ENCODE data around the gene MGAT1. TPM values are rescaled to one million over a fixed set of nuclear protein-coding genes. Genes with fewer than 3 reads are reported as not detected.
A peak's percentile ranks its signal among the peaks of the same experiment; 100 is the strongest.

Gene MGAT1
- total RNA-seq, 3 donors from 2014 or later: 89.8 to 117 (median 104) TPM

DNA sequence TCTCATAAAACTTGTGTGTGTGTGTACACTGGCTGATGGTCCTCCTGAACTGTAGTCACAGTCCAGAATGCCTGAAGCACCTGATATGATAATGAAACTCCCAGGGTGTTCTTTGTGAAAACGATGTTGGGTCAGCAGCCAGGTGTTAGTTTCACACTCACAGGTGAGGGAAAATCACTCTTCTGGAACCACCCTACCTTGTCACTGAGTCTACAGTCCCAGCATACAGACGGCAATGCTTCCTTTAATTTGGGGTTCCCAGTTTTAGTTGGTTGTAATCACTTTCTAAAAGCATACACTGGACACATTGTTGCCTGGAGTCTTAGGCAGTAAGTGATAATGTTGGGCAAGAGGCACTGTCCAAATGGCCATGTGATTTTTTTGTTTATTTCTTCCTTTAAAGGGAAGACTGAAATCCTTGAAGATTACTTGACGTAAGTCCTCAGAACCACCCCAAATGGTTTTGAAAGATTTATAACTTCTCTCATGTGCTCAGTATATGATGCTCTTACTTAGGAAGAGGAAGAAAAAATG lies 18.2 kb upstream of the MGAT1 start:
- Histone ChIP-seq H3K4me3 (no peak overlapping the region), H3K4me1 (ENCODE audit: low read depth) (peaks cover 9% of the 10 kb centered on the region)
- DNase-seq: peak in 1 of 3 donors; percentile 34

GRCh38 chr5:180818677-180819341 lies 16.2 kb upstream of the MGAT1 start:
- ATAC-seq (no peak), DNase-seq (no peak)
- Histone ChIP-seq H3K4me1 (ENCODE audit: low read depth) (peaks cover 9% of the 10 kb centered on the region), H3K4me3 (no peak overlapping the region), H3K9me3 (no peaks in the 10 kb centered on the region), H3K36me3 (ENCODE audit: low read depth) (no peaks in the 10 kb centered on the region)
- intact Hi-C loops (cut with DNase I, micrococcal nuclease): no loop called here
- TF ChIP-seq, protein P1, sequence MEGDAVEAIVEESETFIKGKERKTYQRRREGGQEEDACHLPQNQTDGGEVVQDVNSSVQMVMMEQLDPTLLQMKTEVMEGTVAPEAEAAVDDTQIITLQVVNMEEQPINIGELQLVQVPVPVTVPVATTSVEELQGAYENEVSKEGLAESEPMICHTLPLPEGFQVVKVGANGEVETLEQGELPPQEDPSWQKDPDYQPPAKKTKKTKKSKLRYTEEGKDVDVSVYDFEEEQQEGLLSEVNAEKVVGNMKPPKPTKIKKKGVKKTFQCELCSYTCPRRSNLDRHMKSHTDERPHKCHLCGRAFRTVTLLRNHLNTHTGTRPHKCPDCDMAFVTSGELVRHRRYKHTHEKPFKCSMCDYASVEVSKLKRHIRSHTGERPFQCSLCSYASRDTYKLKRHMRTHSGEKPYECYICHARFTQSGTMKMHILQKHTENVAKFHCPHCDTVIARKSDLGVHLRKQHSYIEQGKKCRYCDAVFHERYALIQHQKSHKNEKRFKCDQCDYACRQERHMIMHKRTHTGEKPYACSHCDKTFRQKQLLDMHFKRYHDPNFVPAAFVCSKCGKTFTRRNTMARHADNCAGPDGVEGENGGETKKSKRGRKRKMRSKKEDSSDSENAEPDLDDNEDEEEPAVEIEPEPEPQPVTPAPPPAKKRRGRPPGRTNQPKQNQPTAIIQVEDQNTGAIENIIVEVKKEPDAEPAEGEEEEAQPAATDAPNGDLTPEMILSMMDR (IDR thresholded peaks at IDR 0.05): no peak

More for the DNA sequence above, 18.2 kb upstream of the MGAT1 start:
- no peaks in the 10 kb centered on the region for H3K36me3 ChIP-seq (ENCODE audit: low read depth)
- peak; percentile 67 for ATAC-seq
- H3K9me3 ChIP-seq: no peaks in the 10 kb centered on the region
- TF ChIP-seq, protein P1 (IDR thresholded peaks at IDR 0.05): no peak
- intact Hi-C loops (cut with DNase I, micrococcal nuclease): no loop called here

DNA sequence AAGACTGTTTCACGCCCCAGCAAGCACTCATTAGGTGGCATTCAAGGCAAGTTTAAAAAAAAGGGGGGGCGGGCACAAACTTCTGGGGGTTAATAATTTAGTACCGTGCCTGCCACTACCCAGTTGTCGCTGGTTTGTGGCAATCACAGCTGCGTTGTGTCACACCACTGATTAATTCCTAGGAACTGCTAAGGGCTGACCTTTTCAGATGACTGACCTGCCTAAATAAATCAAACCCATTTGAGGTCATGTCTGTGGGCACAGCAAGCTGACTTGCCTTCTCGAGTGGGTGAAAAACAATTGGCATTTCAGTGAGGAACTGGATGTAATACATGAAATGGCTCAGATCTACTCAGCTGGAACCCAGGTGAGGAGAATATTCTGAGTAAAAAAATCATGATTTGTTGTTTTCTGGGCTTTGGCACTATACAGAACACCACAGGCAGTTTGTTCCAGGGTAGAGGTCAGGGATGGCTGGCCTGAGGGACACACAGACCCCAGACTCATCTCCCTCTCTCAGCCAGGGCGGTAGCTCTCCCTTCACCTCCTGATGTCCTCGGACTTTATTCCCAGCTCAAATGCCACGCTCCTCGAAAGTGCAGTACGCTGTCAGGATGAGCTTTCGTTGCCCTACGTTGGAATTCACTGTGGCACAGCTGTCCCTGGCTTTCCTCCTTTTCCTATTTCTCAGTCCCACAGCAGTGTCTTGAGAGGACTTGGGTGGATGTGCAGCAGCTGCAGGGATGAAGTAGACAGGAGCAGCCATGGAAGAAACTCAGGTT lies 15.5 kb upstream of the MGAT1 start:
- TF ChIP-seq, protein P1 (IDR thresholded peaks at IDR 0.05): no peak
- ATAC-seq: no peak
- Histone ChIP-seq H3K9me3 (no peaks in the 10 kb centered on the region), H3K4me1 (ENCODE audit: low read depth) (peaks cover 9% of the 10 kb centered on the region), H3K36me3 (ENCODE audit: low read depth) (no peaks in the 10 kb centered on the region), H3K4me3 (no peak overlapping the region)
- no peak for DNase-seq
- intact Hi-C loops (cut with DNase I, micrococcal nuclease): no loop called here

DNA sequence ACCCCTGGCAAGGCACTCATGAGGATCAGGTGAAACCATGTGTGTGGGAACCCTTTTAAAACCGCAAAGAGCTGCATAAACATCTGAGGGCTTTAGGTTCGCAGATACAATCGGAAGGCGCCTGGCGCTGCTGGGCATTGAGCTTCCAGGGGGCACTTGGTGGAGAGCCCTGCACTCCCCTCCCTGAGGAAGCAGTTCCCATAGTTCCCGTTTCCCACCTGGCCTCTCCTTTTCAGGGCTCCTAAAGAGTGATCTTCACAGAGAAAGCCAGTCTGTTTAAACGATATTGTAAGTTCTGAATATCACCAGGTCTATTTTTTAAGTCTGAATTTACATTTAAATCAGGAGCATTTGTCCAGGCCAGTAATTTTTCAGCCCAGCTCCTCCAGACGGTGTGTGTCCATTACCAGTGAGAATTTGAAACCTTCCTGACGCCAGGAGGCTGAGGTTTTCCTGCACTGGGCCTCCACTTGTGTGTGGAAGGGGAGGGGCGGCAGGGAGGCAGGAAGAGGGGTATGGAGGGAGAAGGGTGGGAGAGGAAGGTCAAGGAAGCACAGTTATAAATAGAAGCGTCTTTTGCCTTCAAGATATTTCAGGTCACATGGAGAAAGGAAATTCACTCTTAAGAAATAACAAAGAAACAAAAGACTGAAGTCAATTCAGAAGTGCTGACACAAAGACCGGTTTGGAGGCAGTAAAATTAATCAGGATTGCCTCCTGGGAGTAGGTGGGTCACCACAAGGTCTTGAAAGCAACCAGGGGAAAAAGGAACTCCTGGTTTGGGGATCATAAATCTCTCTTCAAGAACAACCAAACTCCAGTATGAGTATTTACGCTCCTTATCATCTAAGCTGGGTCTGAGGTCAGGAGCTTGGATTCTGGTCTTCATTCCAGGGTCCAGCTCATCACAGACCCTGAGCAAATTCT lies 14.3 kb upstream of the MGAT1 start:
- H3K36me3 ChIP-seq (ENCODE audit: low read depth): no peaks in the 10 kb centered on the region
- DNase-seq (peak in 1 of 3 donors; percentile 30), ATAC-seq (no peak)
- H3K4me3 ChIP-seq: no peak overlapping the region
- no peaks in the 10 kb centered on the region for H3K9me3 ChIP-seq
- intact Hi-C loops (cut with DNase I, micrococcal nuclease): no loop called here
- H3K4me1 ChIP-seq (ENCODE audit: low read depth): peaks cover 12% of the 10 kb centered on the region
- TF ChIP-seq, protein P1 (IDR thresholded peaks at IDR 0.05): no peak

DNA sequence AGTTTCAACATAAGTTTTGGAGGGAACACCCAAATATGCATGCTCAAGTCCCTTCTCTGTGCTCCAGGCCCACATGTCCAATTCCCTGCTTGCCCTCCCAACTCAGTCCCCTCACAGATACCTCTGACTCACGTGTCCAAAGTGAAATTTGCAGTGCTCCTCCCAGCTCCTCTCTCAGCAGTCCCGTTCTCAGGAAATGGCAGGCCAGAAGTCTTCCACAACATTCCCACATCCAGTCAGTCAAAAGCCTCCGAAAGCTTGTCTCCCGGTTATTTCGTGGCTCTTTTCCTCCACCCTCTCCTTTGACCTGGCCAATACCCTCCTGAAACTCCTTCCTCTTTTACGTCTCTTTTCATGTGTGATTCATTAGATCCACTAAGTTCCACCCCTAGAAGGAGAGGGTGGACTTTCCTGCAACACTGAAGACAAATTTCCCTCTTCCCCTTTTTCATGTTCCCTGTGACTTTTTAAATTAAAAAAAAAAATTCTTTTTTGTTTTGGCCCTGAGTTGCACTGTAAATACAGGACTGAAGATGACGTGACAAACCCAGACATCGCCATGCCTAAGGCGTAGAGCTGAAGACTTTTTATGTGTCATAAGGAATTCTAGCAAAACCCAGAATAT lies 12.8 kb upstream of the MGAT1 start:
- DNase-seq (peak in 1 of 3 donors; percentile 10), ATAC-seq (no peak)
- TF ChIP-seq, protein P1 (IDR thresholded peaks at IDR 0.05): no peak
- no peak overlapping the region for H3K4me3 ChIP-seq
- H3K4me1 ChIP-seq (ENCODE audit: low read depth): peaks cover 16% of the 10 kb centered on the region
- no peaks in the 10 kb centered on the region for H3K36me3 ChIP-seq (ENCODE audit: low read depth)
- H3K9me3 ChIP-seq: no peaks in the 10 kb centered on the region
- intact Hi-C loops (cut with DNase I, micrococcal nuclease): no loop called here
